Measurements from ENCODE around the gene COL4A1.

DNA sequence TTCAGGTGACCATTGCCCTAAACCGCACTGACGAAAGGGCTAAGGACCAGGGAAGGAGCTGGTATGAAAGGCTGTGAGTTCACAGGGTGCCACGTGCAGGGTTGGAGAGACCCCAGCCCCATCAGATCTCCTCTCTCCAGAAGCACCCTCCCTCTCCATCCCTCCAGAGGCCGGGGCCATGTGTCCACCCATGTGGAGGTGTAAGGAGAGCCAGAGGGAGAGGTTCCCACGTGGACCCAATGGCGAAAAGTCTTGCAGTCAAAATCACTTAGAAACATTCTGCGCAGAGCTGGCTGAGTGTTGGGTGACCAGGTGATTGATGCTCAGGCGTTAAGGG is 168.3 kb downstream of the COL4A1 start:
- TF ChIP-seq USF2 (IDR thresholded peaks at IDR 0.05; ENCODE audit: borderline replicate concordance, low read depth, low read length) (no peak), ELF1 (IDR thresholded peaks at IDR 0.05) (no peak), EZH2phosphoT487 (IDR thresholded peaks at IDR 0.05; ENCODE audit: borderline replicate concordance, low read depth) (no peak)
- TF ChIP-seq, protein P1, sequence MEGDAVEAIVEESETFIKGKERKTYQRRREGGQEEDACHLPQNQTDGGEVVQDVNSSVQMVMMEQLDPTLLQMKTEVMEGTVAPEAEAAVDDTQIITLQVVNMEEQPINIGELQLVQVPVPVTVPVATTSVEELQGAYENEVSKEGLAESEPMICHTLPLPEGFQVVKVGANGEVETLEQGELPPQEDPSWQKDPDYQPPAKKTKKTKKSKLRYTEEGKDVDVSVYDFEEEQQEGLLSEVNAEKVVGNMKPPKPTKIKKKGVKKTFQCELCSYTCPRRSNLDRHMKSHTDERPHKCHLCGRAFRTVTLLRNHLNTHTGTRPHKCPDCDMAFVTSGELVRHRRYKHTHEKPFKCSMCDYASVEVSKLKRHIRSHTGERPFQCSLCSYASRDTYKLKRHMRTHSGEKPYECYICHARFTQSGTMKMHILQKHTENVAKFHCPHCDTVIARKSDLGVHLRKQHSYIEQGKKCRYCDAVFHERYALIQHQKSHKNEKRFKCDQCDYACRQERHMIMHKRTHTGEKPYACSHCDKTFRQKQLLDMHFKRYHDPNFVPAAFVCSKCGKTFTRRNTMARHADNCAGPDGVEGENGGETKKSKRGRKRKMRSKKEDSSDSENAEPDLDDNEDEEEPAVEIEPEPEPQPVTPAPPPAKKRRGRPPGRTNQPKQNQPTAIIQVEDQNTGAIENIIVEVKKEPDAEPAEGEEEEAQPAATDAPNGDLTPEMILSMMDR (IDR thresholded peaks at IDR 0.05) = no peak
- TF ChIP-seq, protein P2, sequence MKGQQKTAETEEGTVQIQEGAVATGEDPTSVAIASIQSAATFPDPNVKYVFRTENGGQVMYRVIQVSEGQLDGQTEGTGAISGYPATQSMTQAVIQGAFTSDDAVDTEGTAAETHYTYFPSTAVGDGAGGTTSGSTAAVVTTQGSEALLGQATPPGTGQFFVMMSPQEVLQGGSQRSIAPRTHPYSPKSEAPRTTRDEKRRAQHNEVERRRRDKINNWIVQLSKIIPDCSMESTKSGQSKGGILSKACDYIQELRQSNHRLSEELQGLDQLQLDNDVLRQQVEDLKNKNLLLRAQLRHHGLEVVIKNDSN (IDR thresholded peaks at IDR 0.05; ENCODE audit: borderline replicate concordance, low read depth) = no peak
